Stimulated activated CD8-positive, alpha-beta memory T cell treated with anti-CD3 and anti-CD28 coated beads, Interleukin-2, amount 100 ng/mL, for 48 hours (primary cell): ENCODE results near the gene POU6F1.

ENCODE experiments used
- DNase-seq, 2 donors: peaks; one replicate each; pipeline ENCODE4 v3.0.0-alpha.2; 2020; ENCODE audit warnings: low read depth in 2 of 2

The POU6F1 gene

DNA sequence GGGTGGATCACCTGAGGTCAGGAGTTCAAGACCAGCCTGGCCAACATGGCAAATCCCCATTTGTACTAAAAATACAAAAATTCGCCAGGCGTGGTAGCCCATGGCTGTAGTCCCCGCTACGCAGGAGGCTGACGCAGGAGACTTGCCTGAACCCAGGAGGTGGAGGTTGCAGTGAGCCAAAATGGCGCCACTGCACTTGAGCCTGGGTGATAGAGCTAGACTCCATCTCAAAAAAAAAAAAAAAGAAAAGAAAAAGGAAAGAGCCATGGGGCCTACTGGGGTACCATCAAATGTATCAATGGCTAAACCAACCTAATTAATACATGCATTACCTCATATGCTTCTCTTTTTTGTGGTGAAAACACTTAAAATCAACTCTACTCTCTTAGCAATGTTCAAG is 55.6 kb downstream of the POU6F1 start:
- DNase-seq: no peak

DNA sequence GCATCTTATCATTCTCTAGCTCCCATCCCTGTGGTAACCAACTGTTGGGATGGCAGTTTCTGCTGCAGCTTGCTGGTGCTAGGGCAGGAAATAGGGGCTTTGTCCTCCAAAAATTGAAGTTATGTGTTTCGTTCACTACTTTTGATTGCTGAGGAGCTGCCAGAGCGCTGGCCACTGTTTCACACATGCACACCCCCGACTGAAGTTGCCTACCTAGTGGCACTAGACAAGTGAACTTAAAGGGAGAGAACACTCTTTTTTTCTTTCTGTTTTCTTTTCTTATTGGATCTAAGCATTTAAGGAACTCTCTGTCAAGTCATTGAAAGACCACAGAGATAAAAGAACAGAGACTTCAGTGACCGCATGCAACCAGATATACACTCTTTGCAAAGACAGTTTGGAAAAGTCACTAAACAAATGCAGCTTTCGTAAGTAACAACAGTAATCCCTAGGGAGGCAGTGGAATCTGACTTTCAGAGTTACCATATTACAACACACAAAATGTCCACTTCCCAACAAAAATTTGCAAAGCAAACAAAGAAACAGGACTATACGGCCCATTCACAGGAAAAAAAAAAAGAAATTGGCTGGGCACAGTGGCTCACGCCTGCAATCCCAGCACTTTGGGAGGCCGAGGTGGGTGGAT is 56.9 kb downstream of the POU6F1 start:
- DNase-seq: no peak

DNA sequence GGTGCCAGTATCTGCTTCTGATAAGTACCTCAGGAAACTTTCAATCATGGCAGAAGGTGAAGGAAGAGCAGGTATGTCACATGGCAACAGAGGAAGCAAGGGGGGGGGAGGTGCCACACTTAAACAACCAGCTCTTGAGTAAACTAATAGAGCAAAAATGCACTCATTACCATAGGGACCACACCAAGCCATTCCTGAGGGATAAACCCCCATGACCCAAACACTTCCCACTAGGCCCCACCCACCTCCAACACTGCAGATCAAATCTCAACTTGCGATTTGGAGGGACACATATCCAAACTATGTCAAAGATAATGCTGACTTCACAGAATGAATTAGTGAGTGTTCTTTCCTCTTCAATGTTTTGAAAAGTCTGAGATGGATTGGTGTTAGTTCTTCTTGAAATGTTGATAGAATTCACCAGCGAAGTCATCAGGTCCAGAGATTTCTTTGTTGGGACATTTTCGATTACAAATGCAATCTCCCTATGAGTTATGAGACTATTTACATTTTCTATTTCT is 61.6 kb downstream of the POU6F1 start:
- DNase-seq: no peak

GRCh38 chr12:51152953-51153352 is 64.9 kb downstream of the POU6F1 start:
- no peak for DNase-seq

DNA sequence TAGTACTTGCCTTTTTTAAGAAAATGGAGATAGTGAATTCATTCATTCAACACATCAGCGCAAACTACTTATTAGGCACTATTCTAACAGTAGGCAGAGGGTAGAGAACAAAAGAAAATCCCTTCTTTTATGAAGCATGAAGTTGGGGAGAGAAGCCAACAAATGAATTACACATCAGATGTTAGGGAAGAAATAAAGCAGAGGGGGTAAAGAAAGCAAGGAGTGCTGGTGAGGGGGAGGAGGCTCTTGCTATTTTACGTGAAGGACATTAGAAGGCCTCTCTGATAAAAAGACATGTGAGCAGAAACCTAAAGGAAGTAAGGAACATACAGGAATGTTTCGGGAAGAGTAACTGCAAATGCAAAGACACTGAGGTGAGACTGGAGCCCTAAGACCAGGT is 67.1 kb downstream of the POU6F1 start:
- no peak for DNase-seq

DNA sequence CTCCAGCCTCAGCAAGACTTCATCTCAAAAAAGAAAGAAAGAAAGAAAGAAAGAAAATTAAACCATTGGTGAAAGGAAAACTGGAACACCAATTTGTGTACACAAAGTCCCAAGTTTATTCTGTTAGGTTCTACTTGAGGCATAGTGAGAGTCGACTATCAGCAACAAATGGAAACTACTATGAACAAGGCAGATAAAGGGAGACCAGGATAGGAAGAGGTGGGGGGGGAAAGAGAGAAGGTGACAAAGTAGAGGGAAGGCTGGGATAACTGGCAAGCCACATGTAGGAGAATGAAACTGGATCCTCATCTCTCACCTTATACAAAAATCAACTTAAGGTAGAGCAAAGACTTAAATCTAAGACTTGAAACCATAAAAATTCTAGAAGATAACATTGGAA is 70.6 kb downstream of the POU6F1 start:
- no peak for DNase-seq

- DNase-seq: no peak
These were observed 78.5 kb downstream of the POU6F1 start for GRCh38 chr12:51139292-51139844.
